Measurements from ENCODE around the gene LPIN1. TPM values are rescaled to one million over a fixed set of nuclear protein-coding genes. Genes with fewer than 3 reads are reported as not detected.
"Not testable (repeated sequence)": the region's sequence is repeated elsewhere in the genome, so short reads cannot be mapped to it uniquely, and the experiment has no call there.

Gene LPIN1
- polyA plus RNA-seq, 1 experiment: 20.8 TPM

DNA sequence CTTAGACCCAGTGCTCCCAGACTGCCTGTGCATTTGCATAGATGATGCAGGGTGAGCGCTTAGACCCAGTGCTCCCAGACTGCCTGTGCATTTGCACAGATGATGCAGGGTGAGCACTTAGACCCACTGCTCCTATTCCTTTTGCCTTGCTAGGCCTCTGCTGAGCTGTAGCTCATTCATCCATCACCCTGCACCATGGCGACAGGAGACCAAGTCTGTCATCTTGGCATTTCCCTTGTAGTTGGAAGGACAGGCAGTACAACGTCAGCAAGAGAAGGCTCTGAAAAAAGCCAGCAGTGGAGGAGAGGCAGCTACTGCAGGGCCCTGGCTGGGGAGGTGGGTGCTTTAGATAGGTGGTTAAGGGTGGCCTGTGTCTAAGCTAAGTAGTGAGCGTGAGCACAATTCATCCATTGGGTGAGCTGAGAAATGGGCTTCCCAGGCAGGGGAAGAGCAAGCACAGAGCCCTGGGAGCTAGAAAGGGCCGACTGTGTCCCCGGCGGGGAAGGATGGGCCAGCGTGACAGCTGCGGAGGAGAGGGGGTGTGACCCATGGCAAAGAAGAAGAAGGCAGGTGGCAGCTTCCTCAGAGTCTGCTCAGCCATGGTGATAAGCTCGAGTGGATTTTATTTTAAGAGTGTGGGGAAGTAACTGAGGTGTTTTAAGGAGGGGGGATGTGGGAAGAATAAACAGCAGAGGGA, 108.8 kb downstream of the LPIN1 start:
- Histone ChIP-seq H3K4me3 (ENCODE audit: low read depth, low read length) (no peak overlapping the region), H3K36me3 (ENCODE audit: control insufficient read depth, insufficient read depth, low read length) (no peaks in the 10 kb centered on the region), H3K27me3 (ENCODE audit: control insufficient read depth, insufficient read depth, low read length) (peaks cover 5% of the 10 kb centered on the region)
- ChIA-PET POLR2A (no interaction called here), CTCF (no interaction called here)
- TF ChIP-seq, protein P1, sequence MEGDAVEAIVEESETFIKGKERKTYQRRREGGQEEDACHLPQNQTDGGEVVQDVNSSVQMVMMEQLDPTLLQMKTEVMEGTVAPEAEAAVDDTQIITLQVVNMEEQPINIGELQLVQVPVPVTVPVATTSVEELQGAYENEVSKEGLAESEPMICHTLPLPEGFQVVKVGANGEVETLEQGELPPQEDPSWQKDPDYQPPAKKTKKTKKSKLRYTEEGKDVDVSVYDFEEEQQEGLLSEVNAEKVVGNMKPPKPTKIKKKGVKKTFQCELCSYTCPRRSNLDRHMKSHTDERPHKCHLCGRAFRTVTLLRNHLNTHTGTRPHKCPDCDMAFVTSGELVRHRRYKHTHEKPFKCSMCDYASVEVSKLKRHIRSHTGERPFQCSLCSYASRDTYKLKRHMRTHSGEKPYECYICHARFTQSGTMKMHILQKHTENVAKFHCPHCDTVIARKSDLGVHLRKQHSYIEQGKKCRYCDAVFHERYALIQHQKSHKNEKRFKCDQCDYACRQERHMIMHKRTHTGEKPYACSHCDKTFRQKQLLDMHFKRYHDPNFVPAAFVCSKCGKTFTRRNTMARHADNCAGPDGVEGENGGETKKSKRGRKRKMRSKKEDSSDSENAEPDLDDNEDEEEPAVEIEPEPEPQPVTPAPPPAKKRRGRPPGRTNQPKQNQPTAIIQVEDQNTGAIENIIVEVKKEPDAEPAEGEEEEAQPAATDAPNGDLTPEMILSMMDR (IDR thresholded peaks at IDR 0.05; ENCODE audit: insufficient read depth, low read depth, low read length): no peak
- DNase-seq (ENCODE audit: low read depth): no peak

DNA sequence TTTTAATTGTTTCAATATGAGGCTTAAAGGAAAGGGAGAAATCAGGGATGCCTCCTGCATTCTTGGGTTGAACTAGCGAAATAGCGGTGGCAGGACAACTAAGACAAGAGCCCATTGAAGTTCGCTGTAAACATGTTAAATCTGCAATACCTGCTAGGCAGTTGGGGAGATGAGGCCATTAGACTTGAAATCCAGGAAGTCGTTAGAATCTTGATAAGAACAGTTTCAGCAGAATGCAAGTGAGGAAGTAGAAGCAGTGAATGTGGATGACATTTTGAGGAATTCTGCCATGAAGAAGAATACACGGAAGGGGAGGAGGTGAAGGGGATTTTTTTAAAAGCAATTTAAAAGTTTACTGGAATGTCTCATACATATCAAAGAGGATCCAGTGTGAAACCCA, 109.7 kb downstream of the LPIN1 start:
- no peak overlapping the region for H3K4me3 ChIP-seq (ENCODE audit: low read depth, low read length)
- TF ChIP-seq, protein P1 (IDR thresholded peaks at IDR 0.05; ENCODE audit: insufficient read depth, low read depth, low read length): no peak
- POLR2A ChIA-PET: no interaction called here
- H3K36me3 ChIP-seq (ENCODE audit: control insufficient read depth, insufficient read depth, low read length): no peaks in the 10 kb centered on the region
- DNase-seq (ENCODE audit: low read depth): no peak
- CTCF ChIA-PET: no interaction called here
- peaks cover 5% of the 10 kb centered on the region for H3K27me3 ChIP-seq (ENCODE audit: control insufficient read depth, insufficient read depth, low read length)

DNA sequence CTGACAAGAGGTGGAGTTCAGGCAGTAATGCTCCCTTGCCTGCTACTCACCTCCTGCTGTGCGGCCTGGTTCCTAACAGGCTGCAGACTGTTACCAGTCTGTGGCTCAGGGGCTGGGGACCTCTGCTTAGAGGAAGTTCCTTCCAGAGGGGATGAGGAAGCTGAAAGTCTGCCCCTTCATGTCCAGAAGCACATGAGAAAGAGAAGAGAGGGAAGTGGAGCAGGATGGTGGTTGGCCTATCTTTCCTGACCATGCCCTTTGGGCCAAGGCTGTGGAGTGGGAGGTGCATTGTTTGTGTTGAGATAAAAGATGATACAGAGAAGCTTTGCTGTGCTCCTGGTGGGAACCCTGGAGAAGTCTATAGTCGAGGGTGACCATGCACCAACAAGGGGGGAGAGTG, 112.5 kb downstream of the LPIN1 start:
- TF ChIP-seq, protein P1 (IDR thresholded peaks at IDR 0.05; ENCODE audit: insufficient read depth, low read depth, low read length): no peak

DNA sequence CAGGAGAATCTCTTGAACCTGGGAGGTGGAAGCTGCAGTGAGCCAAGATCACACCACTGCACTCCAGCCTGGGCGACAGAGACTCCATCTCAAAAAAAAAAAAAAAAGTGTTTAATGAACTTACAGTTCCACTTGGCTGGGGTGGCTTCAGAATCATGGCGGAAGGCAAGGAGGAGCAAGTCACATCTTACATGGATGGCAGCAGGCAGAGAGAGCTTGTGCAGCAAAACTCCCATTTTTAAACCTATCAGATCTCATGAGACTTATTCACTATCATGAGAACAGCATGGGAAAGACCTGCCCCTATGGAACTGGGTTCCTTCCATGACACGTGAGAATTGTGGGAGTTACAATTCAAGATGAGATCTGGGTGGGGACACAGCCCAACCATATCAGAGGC, 113.5 kb downstream of the LPIN1 start:
- CTCF ChIA-PET: interaction anchor here (0.9 kb wide), 1 partner anchor 18 kb away, joined by 3 read pairs; no protein-coding TSS in a partner anchor

More for the DNA sequence above, 112.5 kb downstream of the LPIN1 start:
- ChIA-PET POLR2A (no interaction called here), CTCF (no interaction called here)
- Histone ChIP-seq H3K4me3 (ENCODE audit: low read depth, low read length) (no peak overlapping the region), H3K36me3 (ENCODE audit: control insufficient read depth, insufficient read depth, low read length) (no peaks in the 10 kb centered on the region), H3K27me3 (ENCODE audit: control insufficient read depth, insufficient read depth, low read length) (peaks cover 3% of the 10 kb centered on the region)
- DNase-seq (ENCODE audit: low read depth): no peak

DNA sequence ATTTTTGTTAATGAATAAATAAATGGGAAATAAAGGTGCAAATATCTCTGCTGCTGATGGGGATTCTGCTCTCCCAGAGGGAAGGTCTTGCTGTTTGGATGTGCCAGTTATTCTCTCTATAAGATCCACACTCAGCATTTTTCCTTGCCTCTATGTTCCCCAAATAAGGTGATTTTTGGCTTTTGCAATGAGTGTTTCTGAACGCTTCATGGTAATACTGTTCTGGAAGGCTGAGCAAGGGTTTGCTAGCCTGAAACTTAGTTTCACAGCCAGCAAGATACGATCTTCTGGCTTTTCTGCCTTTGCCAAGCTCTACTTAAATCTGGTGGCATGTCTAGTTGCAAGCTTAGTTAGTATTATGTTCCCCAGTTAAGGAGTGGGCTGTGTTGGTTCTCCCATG, 114.6 kb downstream of the LPIN1 start:
- H3K4me3 ChIP-seq (ENCODE audit: low read depth, low read length): no peak overlapping the region
- TF ChIP-seq, protein P1 (IDR thresholded peaks at IDR 0.05; ENCODE audit: insufficient read depth, low read depth, low read length): no peak
- CTCF ChIA-PET: interaction anchor here (0.9 to 3.8 kb wide), 2 partner anchors 19 to 1146 kb away, joined by 3 to 17 read pairs; no protein-coding TSS in a partner anchor
- H3K36me3 ChIP-seq (ENCODE audit: control insufficient read depth, insufficient read depth, low read length): no peaks in the 10 kb centered on the region
- no peaks in the 10 kb centered on the region; the same call in 1 of the 2 replicates for H3K27me3 ChIP-seq (ENCODE audit: control insufficient read depth, insufficient read depth, low read length)
- DNase-seq (ENCODE audit: low read depth): no peak
- POLR2A ChIA-PET: no interaction called here

More for the DNA sequence above, 113.5 kb downstream of the LPIN1 start:
- POLR2A ChIA-PET; H3K27me3 ChIP-seq (ENCODE audit: control insufficient read depth, insufficient read depth, low read length); H3K4me3 ChIP-seq (ENCODE audit: low read depth, low read length); DNase-seq (ENCODE audit: low read depth); H3K36me3 ChIP-seq (ENCODE audit: control insufficient read depth, insufficient read depth, low read length): not testable (repeated sequence)

DNA sequence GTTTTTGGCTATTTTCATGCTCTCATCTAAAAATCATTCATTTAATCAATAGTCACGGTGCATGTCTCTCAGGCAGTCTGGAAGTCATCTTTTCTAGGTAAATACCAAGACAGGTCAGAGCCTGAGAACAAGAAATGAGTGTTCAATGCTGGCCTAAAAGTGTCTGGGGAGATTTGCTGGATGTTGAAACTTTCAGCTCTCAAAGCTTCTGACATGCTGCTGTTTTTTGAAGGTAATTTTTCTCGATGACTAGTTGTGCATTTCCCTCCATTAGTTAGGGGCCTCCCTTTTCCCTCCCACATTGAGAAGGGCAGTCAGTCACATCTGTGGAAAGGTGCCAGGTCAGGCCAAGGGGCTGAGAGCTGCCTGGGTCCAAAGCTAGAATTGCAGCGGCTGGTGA, 115.6 kb downstream of the LPIN1 start:
- TF ChIP-seq, protein P1 (IDR thresholded peaks at IDR 0.05; ENCODE audit: insufficient read depth, low read depth, low read length): no peak
- DNase-seq (ENCODE audit: low read depth): no peak
- POLR2A ChIA-PET: no interaction called here
- no peaks in the 10 kb centered on the region for H3K36me3 ChIP-seq (ENCODE audit: control insufficient read depth, insufficient read depth, low read length)
- CTCF ChIA-PET: interaction anchor here (3.8 kb wide), 1 partner anchor 1145 kb away, joined by 17 read pairs; no protein-coding TSS in a partner anchor
- no peaks in the 10 kb centered on the region; the same call in 1 of the 2 replicates for H3K27me3 ChIP-seq (ENCODE audit: control insufficient read depth, insufficient read depth, low read length)
- H3K4me3 ChIP-seq (ENCODE audit: low read depth, low read length): no peak overlapping the region

Measured in BJ (cell line).